Endothelial cell of umbilical vein (primary cell): ENCODE results near the gene GRM8. TPM values are rescaled to one million over a fixed set of nuclear protein-coding genes. Genes with fewer than 3 reads are reported as not detected.

Experiments
- BruUV-seq: library from RNA; stranded (reverse); fragments of 400-500 nt; replicated peaks from 2 replicates; lab custom pipeline; 2021; lab: Mats Ljungman, UMichigan
- CTCF ChIA-PET: fragments of 300-600, 350-600 bp; sonication (Branson Sonifier 250); formaldehyde crosslinking; loops from one replicate; lab custom pipeline; 2021; ENCODE audit warnings: antibody characterized with exemption, inconsistent platforms; lab: Charles Lee
- POLR2A ChIA-PET: fragments of 300-600, 350-600 bp; sonication (Branson Sonifier 250); formaldehyde crosslinking; loops from one replicate; lab custom pipeline; 2021; ENCODE audit warnings: antibody characterized with exemption, inconsistent platforms; lab: Charles Lee
- DNase-seq: peaks from one replicate; pipeline ENCODE4 v3.0.0-alpha.2; 2011; ENCODE audit warnings: low read depth, low spot score
- FAIRE-seq: peaks from 2 replicates; lab custom pipeline; 2011; peaks lifted over from hg19 to GRCh38; lab: Jason Lieb, UNC
- H2AFZ ChIP-seq: 2 replicates; pipeline ENCODE4 v1.6.0; 2012; ENCODE audit warnings: low read depth, low read length, control low read depth, inconsistent platforms
- H3K27ac ChIP-seq: 2 replicates; pipeline ENCODE4 v1.5.1; 2011; ENCODE audit warnings: low read depth, mild to moderate bottlenecking, control low read depth, low read length, moderate library complexity; ENCODE audit not compliant: insufficient read depth
- H3K27me3 ChIP-seq, 2 experiments: 2 replicates each; pipeline versions ENCODE4 v1.6.0 to v1.6.1; 2011; ENCODE audit warnings: low read length in 2 of 2, mixed read lengths in 1 of 2; ENCODE audit not compliant: control insufficient read depth in 2 of 2, insufficient read depth in 2 of 2
- H3K36me3 ChIP-seq, 2 experiments: 2 replicates in 1 of 2; 3 replicates in 1 of 2; pipeline ENCODE4 v1.5.1; 2011; ENCODE audit warnings: low read length in 2 of 2, mild to moderate bottlenecking in 1 of 2, moderate library complexity in 1 of 2; ENCODE audit not compliant: control insufficient read depth in 2 of 2, insufficient read depth in 2 of 2; ENCODE audit errors: extremely low read depth in 1 of 2
- H3K4me1 ChIP-seq: 3 replicates; pipeline ENCODE4 v1.5.1; 2011; ENCODE audit warnings: mild to moderate bottlenecking, low read length; ENCODE audit not compliant: control insufficient read depth, insufficient read depth; ENCODE audit errors: extremely low read depth
- H3K4me2 ChIP-seq: 2 replicates; pipeline ENCODE4 v1.6.1; 2011; ENCODE audit warnings: low read length, control low read depth, mixed read lengths; ENCODE audit not compliant: insufficient read depth
- H3K4me3 ChIP-seq, 3 experiments: fragments of 200-600 bp in 1 of 3; sonication (generic), shearing (Covaris generic) in 1 of 3; replicated peaks in 1 of 3; 2 replicates each; pipeline ENCODE4 v1.5.1; 2011 to 2016; ENCODE audit warnings: control low read depth in 3 of 3, low read length in 3 of 3, mild to moderate bottlenecking in 2 of 3, inconsistent platforms in 1 of 3, low read depth in 1 of 3, moderate library complexity in 1 of 3; ENCODE audit not compliant: insufficient read depth in 1 of 3
- H3K79me2 ChIP-seq: 2 replicates; pipeline ENCODE4 v1.6.0; 2012; ENCODE audit warnings: low read length, inconsistent platforms; ENCODE audit not compliant: control insufficient read depth, insufficient read depth
- H3K9ac ChIP-seq: replicated peaks from 2 replicates; pipeline ENCODE3; 2011; ENCODE audit warnings: low read length, control low read depth; ENCODE audit not compliant: insufficient read depth; ENCODE audit errors: extremely low read depth
- H3K9me1 ChIP-seq: replicated peaks from 3 replicates; pipeline ENCODE4 v1.6.0; 2011; ENCODE audit warnings: mild to moderate bottlenecking, low read length; ENCODE audit not compliant: control insufficient read depth, insufficient read depth; ENCODE audit errors: extremely low read depth
- H3K9me3 ChIP-seq: replicated peaks from 2 replicates; pipeline ENCODE4 v1.5.1; 2012; ENCODE audit warnings: low read length, inconsistent platforms; ENCODE audit not compliant: control insufficient read depth, insufficient read depth
- H4K20me1 ChIP-seq: replicated peaks from 2 replicates; pipeline ENCODE3; 2011; ENCODE audit warnings: mild to moderate bottlenecking, low read length; ENCODE audit not compliant: control insufficient read depth, insufficient read depth; ENCODE audit errors: extremely low read depth
- EZH2 ChIP-seq: IDR thresholded peaks from 2 replicates; pipeline ENCODE4 v1.6.1; 2012; ENCODE audit warnings: borderline replicate concordance, low read depth, mild to moderate bottlenecking, moderate library complexity, low read length, inconsistent platforms; ENCODE audit not compliant: severe bottlenecking
- FOS ChIP-seq: IDR thresholded peaks from 2 replicates; pipeline ENCODE4 v1.6.1; 2011; ENCODE audit warnings: mild to moderate bottlenecking, low read length, moderate library complexity, borderline replicate concordance; ENCODE audit not compliant: insufficient read depth
- GATA2 ChIP-seq: IDR thresholded peaks from 2 replicates; pipeline ENCODE4 v1.7.0; 2011; ENCODE audit warnings: low read depth, mild to moderate bottlenecking, moderate library complexity, mixed read lengths, low read length; ENCODE audit not compliant: insufficient read length, insufficient read depth
- JUN ChIP-seq: IDR thresholded peaks from 2 replicates; pipeline ENCODE4 v1.6.1; 2011; ENCODE audit warnings: borderline replicate concordance, low read depth; ENCODE audit not compliant: insufficient read length, insufficient read depth
- MAX ChIP-seq: IDR thresholded peaks from 2 replicates; pipeline ENCODE4 v1.6.1; 2011; ENCODE audit not compliant: insufficient read depth, insufficient read length
- MYC ChIP-seq: IDR thresholded peaks from one replicate; pipeline ENCODE4 v1.6.1; 2011; ENCODE audit warnings: mild to moderate bottlenecking, low read depth, low read length
- POLR2A ChIP-seq: IDR thresholded peaks from 2 replicates; pipeline ENCODE4 v1.6.1; 2012; ENCODE audit warnings: low read depth, mild to moderate bottlenecking, control low read depth, low read length
- POLR2AphosphoS5 ChIP-seq: IDR thresholded peaks from 2 replicates; pipeline ENCODE4 v1.6.1; 2012; ENCODE audit warnings: low read depth, mild to moderate bottlenecking, control low read depth, low read length, moderate library complexity; ENCODE audit not compliant: insufficient read depth
- dilution Hi-C: fragments of 300-500 bp; cut with MboI; formaldehyde crosslinking; loops from one replicate; pipeline ENCODE4 v1.15.0; 2019; ENCODE audit warnings: low sequenced_read_pairs; ENCODE audit not compliant: extremely low pct_ligation_motif_present
- intact Hi-C: fragments of 100-400 bp; cut with micrococcal nuclease; formaldehyde crosslinking; loops from one replicate; pipeline ENCODE4 v1.10.0; 2022
- polyA plus RNA-seq, 4 experiments: library from polyadenylated mRNA; depleted of rRNA in 3 of 4; stranded (reverse) in 3 of 4; unstranded in 1 of 4; fragments of >200 nt; gene quantifications; 2 replicates each; pipeline versions ENCODE4 v1.2.1 to v1.2.3, GENCODE V29; 2011 to 2012; ENCODE audit warnings: missing spikeins in 1 of 4
- total RNA-seq: library from RNA; stranded (reverse); gene quantifications from 2 replicates; pipeline ENCODE4 v1.2.3, GENCODE V29; 2021
- TF ChIP-seq, protein P1 (sequence below), 2 donors: IDR thresholded peaks; 1 replicate in 1 of 2; 2 replicates in 1 of 2; pipeline ENCODE4 v1.5.1; 2011; ENCODE audit warnings: low read length in 2 of 2, mild to moderate bottlenecking in 2 of 2, moderate library complexity in 2 of 2, control low read depth in 1 of 2, inconsistent platforms in 1 of 2, low read depth in 1 of 2; ENCODE audit not compliant: insufficient read depth in 1 of 2; ENCODE audit errors: extremely low read depth in 1 of 2

Gene GRM8
- total and polyA plus RNA-seq, 2 donors (not counting 3 experiments of a cell fraction or from before 2014, with no cell fraction given) = not detected

DNA sequence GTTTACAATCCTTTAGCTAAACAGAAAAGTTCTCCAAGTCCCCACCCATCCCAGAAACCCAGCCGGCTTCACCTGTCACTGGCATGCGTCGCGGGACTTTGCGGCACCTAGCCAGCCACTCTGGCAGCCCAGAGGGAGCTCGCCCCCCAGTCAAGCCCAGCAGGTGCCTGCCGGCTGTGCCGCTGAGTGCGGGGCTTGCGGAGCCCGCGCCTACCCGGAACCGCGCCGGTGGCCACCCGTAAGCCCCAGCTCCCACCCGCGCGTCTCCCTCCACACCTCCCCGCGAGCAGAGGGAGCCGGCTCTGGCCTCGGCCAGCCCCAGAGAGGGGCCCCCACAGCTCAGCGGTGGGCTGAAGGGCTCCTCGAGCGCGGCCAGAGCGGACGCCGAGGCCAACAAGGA lies 446.1 kb downstream of the GRM8 start:
- Histone ChIP-seq H3K27ac (no peak overlapping the region), H3K9me1 (no peaks in the 10 kb centered on the region), H3K79me2 (no peaks in the 10 kb centered on the region), H3K4me1 (no peaks in the 10 kb centered on the region), H3K9ac (no peak overlapping the region), H3K9me3 (no peaks in the 10 kb centered on the region), H3K36me3 (no peaks in the 10 kb centered on the region), H3K4me3 (no peak overlapping the region), H3K27me3 (no peaks in the 10 kb centered on the region), H2AFZ (no peak overlapping the region), H4K20me1 (no peaks in the 10 kb centered on the region), H3K4me2 (no peak overlapping the region)
- ChIA-PET CTCF (no interaction called here), POLR2A (no interaction called here)
- dilution Hi-C loops (no loop called here), intact Hi-C loops (no loop called here)
- DNase-seq = no peak
- TF ChIP-seq EZH2 (no peak), POLR2AphosphoS5 (no peak), GATA2 (no peak), MYC (no peak)
- BruUV-seq = no TSS peak
- FAIRE-seq = no peak

- H3K4me3 ChIP-seq = no peak overlapping the region
- H4K20me1 ChIP-seq = no peaks in the 10 kb centered on the region
- no peaks in the 10 kb centered on the region for H3K36me3 ChIP-seq
- FAIRE-seq (no peak), DNase-seq (no peak)
- no peak overlapping the region for H3K9ac ChIP-seq
- H3K9me3 ChIP-seq = no peaks in the 10 kb centered on the region
- H3K4me2 ChIP-seq = no peak overlapping the region
- dilution Hi-C loops (no loop called here), intact Hi-C loops (no loop called here)
- no peak for TF ChIP-seq EZH2
- TF ChIP-seq MAX = no peak
- TF ChIP-seq GATA2 = no peak
- TF ChIP-seq, protein P1, sequence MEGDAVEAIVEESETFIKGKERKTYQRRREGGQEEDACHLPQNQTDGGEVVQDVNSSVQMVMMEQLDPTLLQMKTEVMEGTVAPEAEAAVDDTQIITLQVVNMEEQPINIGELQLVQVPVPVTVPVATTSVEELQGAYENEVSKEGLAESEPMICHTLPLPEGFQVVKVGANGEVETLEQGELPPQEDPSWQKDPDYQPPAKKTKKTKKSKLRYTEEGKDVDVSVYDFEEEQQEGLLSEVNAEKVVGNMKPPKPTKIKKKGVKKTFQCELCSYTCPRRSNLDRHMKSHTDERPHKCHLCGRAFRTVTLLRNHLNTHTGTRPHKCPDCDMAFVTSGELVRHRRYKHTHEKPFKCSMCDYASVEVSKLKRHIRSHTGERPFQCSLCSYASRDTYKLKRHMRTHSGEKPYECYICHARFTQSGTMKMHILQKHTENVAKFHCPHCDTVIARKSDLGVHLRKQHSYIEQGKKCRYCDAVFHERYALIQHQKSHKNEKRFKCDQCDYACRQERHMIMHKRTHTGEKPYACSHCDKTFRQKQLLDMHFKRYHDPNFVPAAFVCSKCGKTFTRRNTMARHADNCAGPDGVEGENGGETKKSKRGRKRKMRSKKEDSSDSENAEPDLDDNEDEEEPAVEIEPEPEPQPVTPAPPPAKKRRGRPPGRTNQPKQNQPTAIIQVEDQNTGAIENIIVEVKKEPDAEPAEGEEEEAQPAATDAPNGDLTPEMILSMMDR (IDR thresholded peaks at IDR 0.05; ENCODE audit: extremely low read depth in 1 of 2, insufficient read depth in 1 of 2, low read depth in 1 of 2, low read length in 2 of 2) = no peak
- no peak for TF ChIP-seq POLR2A
- TF ChIP-seq JUN = no peak
- no peak for TF ChIP-seq POLR2AphosphoS5
- no peak for TF ChIP-seq FOS
- no peak for TF ChIP-seq MYC
- H3K9me1 ChIP-seq = no peaks in the 10 kb centered on the region
- BruUV-seq = no TSS peak
- no peaks in the 10 kb centered on the region for H3K79me2 ChIP-seq
- ChIA-PET CTCF (no interaction called here), POLR2A (no interaction called here)
- no peaks in the 10 kb centered on the region for H3K4me1 ChIP-seq
- H3K27ac ChIP-seq = no peak overlapping the region
- H2AFZ ChIP-seq = no peak overlapping the region
- no peaks in the 10 kb centered on the region for H3K27me3 ChIP-seq
Measured at GRCh38 chr7:126805351-126805750, 447.4 kb downstream of the GRM8 start.
